IMR-90 (cell line): ENCODE data around the gene ASCL1. TPM values are rescaled to one million over a fixed set of nuclear protein-coding genes. Genes with fewer than 3 reads are reported as not detected.

Experiments used
- ATAC-seq: fragments of 200-7000 bp; cut with Tn5 transposase; 2 replicates; pipeline ENCODE4 v1.9.1; 2020; ENCODE audit warnings: low read depth, mild to moderate bottlenecking, moderate library complexity
- BruUV-seq: library from RNA; stranded (reverse); fragments of 400-500 nt; replicated peaks from 2 replicates; lab custom pipeline; 2021; lab: Mats Ljungman, UMichigan
- CTCF ChIA-PET: fragments of 300-600 bp; formaldehyde crosslinking; extraction: SDS; loops from one replicate; lab custom pipeline; 2021; ENCODE audit warnings: antibody characterized with exemption; lab: Yijun Ruan, JAX
- POLR2A ChIA-PET: fragments of 300-600 bp; sonication (Branson Sonifier 250); formaldehyde crosslinking; loops from one replicate; lab custom pipeline; 2022; ENCODE audit warnings: antibody characterized with exemption; ENCODE audit not compliant: unreplicated experiment; lab: Charles Lee
- DNase-seq: peaks from one replicate; pipeline ENCODE4 v3.0.0; 2013
- H2AFZ ChIP-seq: replicated peaks from 2 replicates; pipeline ENCODE3; 2013; ENCODE audit warnings: low read length, mild to moderate bottlenecking; ENCODE audit not compliant: poor library complexity
- H2AK5ac ChIP-seq: 2 replicates; pipeline ENCODE4 v1.6.1; 2013; ENCODE audit warnings: low read depth, low read length, inconsistent platforms
- H2AK9ac ChIP-seq: replicated peaks from 2 replicates; pipeline ENCODE3; 2013; ENCODE audit warnings: mild to moderate bottlenecking, low read depth, low read length, moderate library complexity; ENCODE audit not compliant: poor library complexity
- H2BK120ac ChIP-seq: 2 replicates; pipeline ENCODE4 v1.6.1; 2013; ENCODE audit warnings: low read depth, low read length, inconsistent platforms
- H2BK15ac ChIP-seq: 3 replicates; pipeline ENCODE4 v1.6.1; 2013; ENCODE audit warnings: low read depth, low read length, inconsistent platforms
- H2BK20ac ChIP-seq: 2 replicates; pipeline ENCODE4 v1.6.1; 2013; ENCODE audit warnings: low read depth, mild to moderate bottlenecking, inconsistent platforms, low read length, moderate library complexity
- H2BK5ac ChIP-seq: 2 replicates; pipeline ENCODE4 v1.6.1; 2013; ENCODE audit warnings: mild to moderate bottlenecking, low read depth, low read length, inconsistent platforms; ENCODE audit not compliant: poor library complexity, severe bottlenecking
- H3K14ac ChIP-seq: replicated peaks from 2 replicates; pipeline ENCODE4 v1.6.1; 2013; ENCODE audit warnings: low read depth, low read length, inconsistent platforms
- H3K18ac ChIP-seq: 2 replicates; pipeline ENCODE4 v1.6.1; 2013; ENCODE audit warnings: low read depth, low read length, control low read depth
- H3K23ac ChIP-seq: 2 replicates; pipeline ENCODE4 v1.6.1; 2013; ENCODE audit warnings: low read depth, low read length, inconsistent platforms
- H3K27ac ChIP-seq: 2 replicates; pipeline ENCODE4 v1.5.1; 2013; ENCODE audit warnings: mild to moderate bottlenecking, control low read depth, low read length; ENCODE audit not compliant: insufficient read depth
- H3K27me3 ChIP-seq: 2 replicates; pipeline ENCODE4 v1.6.1; 2013; ENCODE audit warnings: low read length; ENCODE audit not compliant: control insufficient read depth, insufficient read depth
- H3K36me3 ChIP-seq: 2 replicates; pipeline ENCODE4 v1.6.1; 2013; ENCODE audit warnings: low read length, mixed read lengths; ENCODE audit not compliant: control insufficient read depth, insufficient read depth
- H3K4ac ChIP-seq: 2 replicates; pipeline ENCODE4 v1.6.1; 2013; ENCODE audit warnings: low read depth, low read length, inconsistent platforms
- H3K4me1 ChIP-seq: 2 replicates; pipeline ENCODE4 v1.6.1; 2013; ENCODE audit warnings: low read length, mixed read lengths; ENCODE audit not compliant: control insufficient read depth, insufficient read depth
- H3K4me2 ChIP-seq: 2 replicates; pipeline ENCODE4 v1.6.1; 2013; ENCODE audit warnings: low read depth, mild to moderate bottlenecking, control low read depth, low read length, moderate library complexity
- H3K4me3 ChIP-seq: 2 replicates; pipeline ENCODE4 v1.5.1; 2013; ENCODE audit warnings: low read depth, mild to moderate bottlenecking, control low read depth, low read length, moderate library complexity; ENCODE audit not compliant: insufficient read depth
- H3K56ac ChIP-seq: 2 replicates; pipeline ENCODE4 v1.6.1; 2013; ENCODE audit warnings: low read length, inconsistent platforms; ENCODE audit not compliant: insufficient read depth; ENCODE audit errors: extremely low read depth
- H3K79me1 ChIP-seq, 2 experiments: 2 replicates each; pipeline ENCODE4 v1.6.1; 2013; ENCODE audit warnings: low read length in 2 of 2, inconsistent platforms in 1 of 2, low read depth in 1 of 2
- H3K9ac ChIP-seq: 2 replicates; pipeline ENCODE4 v1.6.1; 2013; ENCODE audit warnings: low read depth, low read length, control low read depth
- H3K9me1 ChIP-seq: 2 replicates; pipeline ENCODE4 v1.6.1; 2013; ENCODE audit warnings: low read length, inconsistent platforms; ENCODE audit not compliant: insufficient read depth
- H3K9me3 ChIP-seq: 2 replicates; pipeline ENCODE4 v1.6.1; 2013; ENCODE audit warnings: low read length; ENCODE audit not compliant: control insufficient read depth, insufficient read depth
- H4K20me1 ChIP-seq: 2 replicates; pipeline ENCODE4 v1.6.1; 2013; ENCODE audit warnings: low read length, inconsistent platforms; ENCODE audit not compliant: insufficient read depth
- H4K5ac ChIP-seq: 2 replicates; pipeline ENCODE4 v1.6.1; 2013; ENCODE audit warnings: mild to moderate bottlenecking, low read depth, low read length, control low read depth
- H4K8ac ChIP-seq, 2 experiments: 2 replicates each; pipeline ENCODE4 v1.6.1; 2013; ENCODE audit warnings: low read depth in 2 of 2, low read length in 2 of 2, control low read depth in 1 of 2, inconsistent platforms in 1 of 2
- H4K91ac ChIP-seq: 2 replicates; pipeline ENCODE4 v1.6.1; 2013; ENCODE audit warnings: low read depth, low read length, inconsistent platforms; ENCODE audit not compliant: insufficient read depth
- CTCF ChIP-seq: conservative IDR thresholded peaks from 2 replicates; pipeline ENCODE4 v1.5.1; 2012; ENCODE audit warnings: mild to moderate bottlenecking, low read depth, low read length, improper control_type of control experiment
- MXI1 ChIP-seq: IDR thresholded peaks from 2 replicates; pipeline ENCODE4 v1.6.1; 2012; ENCODE audit warnings: low read depth, mild to moderate bottlenecking, low read length, moderate library complexity, borderline replicate concordance
- RFX5 ChIP-seq: IDR thresholded peaks from 2 replicates; pipeline ENCODE4 v1.8.0; 2012; ENCODE audit warnings: low read depth, mild to moderate bottlenecking, low read length, moderate library complexity
- SMC3 ChIP-seq: fragments of 150-350 bp; IDR thresholded peaks from 2 replicates; pipeline ENCODE4 v1.6.1; 2016; ENCODE audit warnings: low read depth, mild to moderate bottlenecking, antibody characterized with exemption, low read length, moderate library complexity
- WGBS, 2 experiments: methylation state at CpG; one replicate each; pipeline versions ENCODE4 v1.1.5 to v1.1.7; 2013; ENCODE audit warnings: missing lambda C conversion rate in 2 of 2; ENCODE audit not compliant: insufficient read length in 1 of 2; ENCODE audit errors: extremely low coverage in 2 of 2; 5-methylcytosine and 5-hydroxymethylcytosine counted together
- dilution Hi-C: fragments of 300-500 bp; cut with HindIII; formaldehyde crosslinking; loops from one replicate; pipeline ENCODE4 v1.14.3; 2018; ENCODE audit warnings: low sequenced_read_pairs; ENCODE audit not compliant: unreplicated experiment
- in situ Hi-C: fragments of 300-500 bp; cut with MboI; formaldehyde crosslinking; loops from 3 replicates; pipeline ENCODE4 v1.14.3; 2019; ENCODE audit warnings: low sequenced_read_pairs, inconsistent platforms, mixed read lengths
- intact Hi-C: fragments of 100-400 bp; cut with micrococcal nuclease; formaldehyde crosslinking; loops from 2 replicates; pipeline ENCODE4 v1.10.0; 2022
- polyA plus RNA-seq, 3 experiments: library from polyadenylated mRNA; depleted of rRNA; stranded (reverse); fragments of >200 nt; gene quantifications; 2 replicates each; pipeline ENCODE4 v1.2.3, GENCODE V29; 2012; ENCODE audit warnings: low replicate concordance in 1 of 3
- total RNA-seq: library from RNA; depleted of rRNA; stranded (reverse); fragments of >200 nt; gene quantifications from 2 replicates; pipeline ENCODE4 v1.2.3, GENCODE V29; 2012
- TF ChIP-seq, protein P1 (sequence below): fragments of 150-350 bp; IDR thresholded peaks from 2 replicates; pipeline ENCODE4 v1.6.1; 2016; ENCODE audit warnings: low read depth, mild to moderate bottlenecking, low read length, moderate library complexity, borderline replicate concordance

The ASCL1 gene
- total and polyA plus RNA-seq, 2 of the 4 experiments (the other 2 are of a cell fraction) = not detected

GRCh38 chr12:102977945-102978706 lies 20.7 kb downstream of the ASCL1 start:
- Histone ChIP-seq H3K4me3 (no peak overlapping the region), H2BK5ac (no peak overlapping the region), H2AFZ (no peak overlapping the region), H3K4ac (no peak overlapping the region), H4K5ac (no peak overlapping the region), H3K79me1 (no peaks in the 10 kb centered on the region), H4K20me1 (no peaks in the 10 kb centered on the region), H2AK5ac (no peak overlapping the region), H2BK20ac (no peak overlapping the region), H3K27me3 (no peaks in the 10 kb centered on the region), H3K4me2 (no peak overlapping the region), H3K9me1 (no peaks in the 10 kb centered on the region), H3K14ac (no peak overlapping the region), H4K91ac (no peak overlapping the region), H3K9me3 (peaks cover 5% of the 10 kb centered on the region; the same call in 1 of the 2 replicates), H3K23ac (no peak overlapping the region), H3K27ac (no peak overlapping the region), H3K36me3 (no peaks in the 10 kb centered on the region), H3K56ac (no peak overlapping the region), H2BK120ac (no peak overlapping the region), H2BK15ac (no peak overlapping the region), H2AK9ac (no peak overlapping the region), H3K4me1 (no peaks in the 10 kb centered on the region), H3K18ac (no peak overlapping the region), H4K8ac (no peak overlapping the region), H3K9ac (no peak overlapping the region)
- ChIA-PET CTCF (no interaction called here), POLR2A (no interaction called here)
- no peak for ATAC-seq
- no peak for DNase-seq
- no peak for TF ChIP-seq MXI1
- TF ChIP-seq SMC3 = no peak
- TF ChIP-seq, protein P1, sequence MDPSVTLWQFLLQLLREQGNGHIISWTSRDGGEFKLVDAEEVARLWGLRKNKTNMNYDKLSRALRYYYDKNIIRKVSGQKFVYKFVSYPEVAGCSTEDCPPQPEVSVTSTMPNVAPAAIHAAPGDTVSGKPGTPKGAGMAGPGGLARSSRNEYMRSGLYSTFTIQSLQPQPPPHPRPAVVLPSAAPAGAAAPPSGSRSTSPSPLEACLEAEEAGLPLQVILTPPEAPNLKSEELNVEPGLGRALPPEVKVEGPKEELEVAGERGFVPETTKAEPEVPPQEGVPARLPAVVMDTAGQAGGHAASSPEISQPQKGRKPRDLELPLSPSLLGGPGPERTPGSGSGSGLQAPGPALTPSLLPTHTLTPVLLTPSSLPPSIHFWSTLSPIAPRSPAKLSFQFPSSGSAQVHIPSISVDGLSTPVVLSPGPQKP = no peak
- TF ChIP-seq RFX5 = no peak
- no peak for TF ChIP-seq CTCF
- BruUV-seq = no TSS peak
- intact Hi-C loops = no loop called here
- 6% methylated on average over 3 of the region's 16 CpGs; no CpG with 5 or more reads in 1 of the 2 experiments for WGBS, 2 experiments
- dilution Hi-C loops = no loop called here
- in situ Hi-C loops = no loop called here
